Iris pigment epithelial cell (primary cell): ENCODE measurements around the gene PRR15.

Experiments
- DNase-seq: peaks from one replicate; pipeline ENCODE4 v3.0.0-alpha.2; 2011; ENCODE audit warnings: low read depth

Gene PRR15

GRCh38 chr7:29569648-29570047 is 6.0 kb downstream of the PRR15 start:
- DNase-seq: no peak

GRCh38 chr7:29572558-29572957 is 8.9 kb downstream of the PRR15 start:
- DNase-seq: no peak

- DNase-seq: no peak
Measured at GRCh38 chr7:29573567-29573966, 9.9 kb downstream of the PRR15 start.

GRCh38 chr7:29574659-29575058 is 11.0 kb downstream of the PRR15 start:
- DNase-seq: no peak

GRCh38 chr7:29587195-29587808 is 23.7 kb downstream of the PRR15 start:
- DNase-seq: no peak

- DNase-seq: no peak
Measured at GRCh38 chr7:29588212-29588611, 24.6 kb downstream of the PRR15 start.

- peak; percentile 57 for DNase-seq
Measured at GRCh38 chr7:29588900-29589696, 25.5 kb downstream of the PRR15 start.

GRCh38 chr7:29592866-29593265 is 29.2 kb downstream of the PRR15 start:
- no peak for DNase-seq

GRCh38 chr7:29593459-29593858 is 29.8 kb downstream of the PRR15 start:
- DNase-seq: no peak

- no peak for DNase-seq
Measured at GRCh38 chr7:29596593-29597178, 33.1 kb downstream of the PRR15 start.

- DNase-seq: no peak
Measured at GRCh38 chr7:29597266-29597665, 33.6 kb downstream of the PRR15 start.

- no peak for DNase-seq
Measured at GRCh38 chr7:29598137-29598536, 34.5 kb downstream of the PRR15 start.

- DNase-seq: no peak
Measured at GRCh38 chr7:29598613-29599012, 35.0 kb downstream of the PRR15 start.

- DNase-seq: no peak
Measured at GRCh38 chr7:29599026-29599425, 35.4 kb downstream of the PRR15 start.

- DNase-seq: no peak
Measured at GRCh38 chr7:29600661-29601060, 37.0 kb downstream of the PRR15 start.

GRCh38 chr7:29604052-29604451 is 40.4 kb downstream of the PRR15 start:
- no peak for DNase-seq

- DNase-seq: no peak
Measured at GRCh38 chr7:29604702-29605101, 41.1 kb downstream of the PRR15 start.

GRCh38 chr7:29605671-29606070 is 42.0 kb downstream of the PRR15 start:
- no peak for DNase-seq

GRCh38 chr7:29606287-29606721 is 42.7 kb downstream of the PRR15 start:
- peak; percentile 66 for DNase-seq

GRCh38 chr7:29606830-29607229 is 43.2 kb downstream of the PRR15 start:
- DNase-seq: no peak

GRCh38 chr7:29607259-29607658 is 43.6 kb downstream of the PRR15 start:
- no peak for DNase-seq

GRCh38 chr7:29607889-29608288 is 44.3 kb downstream of the PRR15 start:
- peak; percentile 28 for DNase-seq
